ENCODE data around the gene ILK.

The ILK gene

DNA sequence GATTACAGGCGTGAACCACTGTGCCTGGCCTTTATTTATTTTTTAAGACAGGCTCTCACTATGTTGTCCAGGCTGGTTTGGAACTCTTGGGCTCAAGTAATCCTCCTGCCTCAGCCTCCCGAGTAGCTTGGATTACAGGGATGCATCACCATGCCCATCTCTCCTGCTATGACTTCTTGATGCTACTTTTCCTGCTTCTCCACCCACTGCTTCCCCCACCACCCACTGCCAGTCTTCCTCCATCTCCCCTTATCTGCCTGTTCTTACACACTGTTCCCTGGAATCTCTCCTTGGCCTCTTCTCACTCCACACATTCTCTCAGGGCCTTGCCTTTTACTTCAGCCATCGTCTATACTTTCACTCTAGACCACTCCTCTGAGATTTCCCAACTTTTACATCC, 32.9 kb downstream of the ILK start:
- no peak for DNase-seq (ENCODE audit: low read depth in 2 of 2)

- DNase-seq (ENCODE audit: low read depth in 2 of 2): no peak
Observed at GRCh38 chr11:6637871-6638270, 34.3 kb downstream of the ILK start.

GRCh38 chr11:6638429-6638828, 34.9 kb downstream of the ILK start:
- no peak for DNase-seq (ENCODE audit: low read depth in 2 of 2)

DNA sequence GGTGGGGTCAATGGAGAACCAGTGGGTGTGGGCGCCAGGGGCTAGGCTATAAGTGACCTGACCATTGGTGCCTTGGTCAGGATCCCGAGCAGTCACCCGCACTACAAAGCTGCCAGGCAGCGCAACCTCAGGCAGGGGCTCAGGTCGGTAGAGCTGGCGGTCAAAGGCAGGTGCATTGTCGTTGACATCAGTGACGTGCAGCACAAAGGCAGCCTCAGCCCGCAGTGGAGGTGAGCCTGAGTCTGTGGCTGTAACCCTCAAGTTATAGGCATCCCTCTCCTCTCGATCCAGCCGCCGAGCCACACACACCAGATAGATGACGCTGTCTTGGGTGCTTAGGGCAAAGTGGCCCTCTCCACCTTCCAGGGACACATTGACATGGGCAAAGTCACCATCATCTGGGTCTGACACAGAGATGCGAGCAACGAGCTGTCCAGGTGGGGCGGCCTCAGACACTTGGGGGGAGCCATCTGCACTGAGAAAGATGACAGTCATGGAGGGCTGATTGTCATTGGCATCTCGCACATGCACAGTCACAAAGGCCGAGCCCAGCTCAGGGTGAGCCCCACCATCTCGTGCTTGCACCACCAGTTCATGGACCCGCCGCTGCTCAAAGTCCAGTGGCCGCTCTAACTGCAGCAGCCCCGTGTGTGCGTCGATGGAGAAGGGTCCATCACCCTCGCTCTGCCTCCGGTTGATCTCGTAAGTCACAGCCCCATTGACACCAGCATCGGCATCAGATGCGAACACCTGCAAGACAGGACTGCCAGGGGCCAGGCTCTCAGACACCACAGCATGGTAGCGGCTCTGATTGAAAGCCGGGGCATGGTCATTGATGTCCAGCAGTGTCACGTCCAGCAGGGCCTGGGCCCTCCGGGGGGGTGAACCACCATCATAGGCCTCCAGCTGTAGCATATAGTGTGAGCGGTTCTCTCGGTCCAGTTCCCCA, 36.7 kb downstream of the ILK start:
- no peak for DNase-seq (ENCODE audit: low read depth in 2 of 2)

GRCh38 chr11:6640985-6641701, 37.6 kb downstream of the ILK start:
- DNase-seq (ENCODE audit: low read depth in 2 of 2): no peak

DNA sequence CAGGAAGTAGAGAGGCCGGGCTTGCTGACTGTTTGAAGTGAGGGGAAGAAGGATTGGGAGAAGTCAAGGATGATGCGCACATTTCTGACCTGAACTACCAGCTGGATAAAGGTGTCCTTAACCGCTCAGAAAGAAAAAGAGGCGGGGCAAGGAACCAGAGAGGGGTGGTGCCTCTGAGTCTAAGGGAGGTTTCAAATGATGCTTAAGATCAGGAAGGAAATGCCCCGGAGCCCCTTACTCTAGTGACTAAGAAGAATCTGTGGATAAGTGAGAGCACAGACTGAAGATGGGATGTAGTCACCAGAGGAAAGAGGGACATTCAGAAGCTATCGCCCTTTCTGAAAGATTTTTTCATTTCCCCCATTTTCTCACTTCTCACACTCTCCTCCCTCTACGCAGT, 39.4 kb downstream of the ILK start:
- no peak for DNase-seq (ENCODE audit: low read depth in 2 of 2)

DNA sequence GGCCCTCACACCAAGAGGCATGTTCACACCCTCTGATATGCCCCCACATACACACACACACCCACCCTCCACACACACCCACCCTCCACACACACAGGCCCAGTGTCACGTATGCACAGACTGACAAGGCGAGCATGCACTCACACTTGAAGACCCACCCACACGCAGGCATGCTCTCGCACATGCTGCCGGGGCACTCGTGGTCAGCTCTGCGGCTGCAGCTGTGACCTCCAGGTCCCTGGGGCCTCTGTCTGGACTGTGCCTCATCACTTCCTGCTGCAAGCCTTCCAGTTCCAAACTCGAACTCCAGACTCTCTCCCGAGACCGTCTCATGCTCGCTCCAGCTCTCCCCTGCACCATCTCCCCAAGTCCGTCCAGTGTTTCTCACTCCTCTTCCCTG, 42.5 kb downstream of the ILK start:
- DNase-seq (ENCODE audit: low read depth in 2 of 2): no peak

DNA sequence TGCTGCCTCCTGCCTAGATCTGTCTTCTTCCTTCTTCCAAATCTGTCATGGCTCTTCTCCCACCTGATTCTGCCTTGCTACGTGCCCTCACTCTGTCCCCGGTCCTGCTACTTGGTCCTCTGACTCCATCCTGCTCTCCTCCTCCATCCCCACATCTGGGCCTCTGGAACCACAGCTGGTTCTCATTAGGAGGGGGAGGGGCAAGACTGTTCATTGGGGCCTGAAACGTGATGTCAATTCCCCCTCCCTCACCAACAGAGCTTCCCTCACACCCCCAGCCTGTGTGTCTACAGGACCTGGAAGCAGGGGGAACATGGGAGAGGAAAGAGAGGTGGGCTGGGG, 43.0 kb downstream of the ILK start:
- no peak for DNase-seq (ENCODE audit: low read depth in 2 of 2)

GRCh38 chr11:6646918-6647679, 43.5 kb downstream of the ILK start:
- DNase-seq (ENCODE audit: low read depth in 2 of 2): no peak

DNA sequence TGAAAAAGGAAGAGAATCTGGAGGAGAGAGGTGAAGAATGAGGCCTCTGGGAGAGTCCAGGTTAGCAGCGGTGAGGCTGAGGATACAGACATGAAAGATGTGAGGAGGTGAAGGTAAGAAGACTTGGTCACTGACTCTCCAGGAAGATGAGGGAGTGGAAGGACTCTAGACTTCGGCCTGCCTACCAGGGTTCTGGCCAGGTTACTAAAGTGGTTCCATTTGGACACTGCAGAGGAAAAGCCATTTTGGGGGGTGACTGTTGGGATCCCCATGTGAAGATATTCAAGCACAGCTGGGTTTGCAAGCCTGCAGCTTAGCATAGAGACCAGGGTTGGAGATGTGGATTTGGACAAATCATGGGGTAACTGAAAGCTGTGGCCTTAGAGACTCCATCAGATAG, 44.3 kb downstream of the ILK start:
- DNase-seq (ENCODE audit: low read depth in 2 of 2): no peak

- DNase-seq (ENCODE audit: low read depth in 2 of 2): no peak
Observed at GRCh38 chr11:6648501-6648900, 44.9 kb downstream of the ILK start.

DNA sequence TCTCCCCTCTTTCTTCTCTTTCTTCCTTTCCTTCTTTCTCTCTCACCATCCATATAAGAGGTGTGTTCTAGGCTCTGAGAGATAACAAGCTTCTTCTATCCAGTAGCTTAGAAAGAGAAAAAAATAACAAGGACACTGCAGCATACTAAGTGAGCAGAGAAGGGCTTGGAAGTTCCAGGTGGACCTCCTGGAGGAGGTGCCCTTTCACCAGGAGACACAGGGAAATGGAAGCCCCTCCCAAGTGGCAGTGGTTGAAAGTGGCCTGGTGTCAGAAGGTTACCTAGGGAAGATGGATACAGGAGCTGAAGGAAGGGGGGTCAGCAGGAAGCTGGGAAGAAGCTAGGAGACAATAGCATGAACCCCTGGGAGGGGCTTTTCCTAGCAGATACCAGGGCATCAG, 46.5 kb downstream of the ILK start:
- no peak for DNase-seq (ENCODE audit: low read depth in 2 of 2)

DNA sequence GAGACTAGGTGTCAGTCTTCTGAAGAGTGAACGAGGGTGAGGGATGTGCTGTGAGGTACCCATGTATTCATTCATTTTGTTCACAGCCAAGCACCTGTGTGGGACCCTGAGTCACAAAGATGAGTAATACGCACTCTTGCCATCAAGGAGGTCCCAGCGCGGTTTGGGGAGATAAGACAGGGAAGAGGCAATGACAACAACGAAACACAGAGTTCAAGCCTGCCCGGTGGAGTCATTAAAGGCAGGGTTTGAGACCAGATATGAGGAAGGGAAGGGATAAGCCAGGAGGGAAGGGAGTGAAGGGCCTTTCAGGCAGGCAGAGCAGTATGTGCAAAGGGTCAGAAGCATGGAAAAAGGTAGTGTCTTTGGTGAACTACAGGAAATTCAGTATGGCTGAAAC, 47.4 kb downstream of the ILK start:
- peak in 1 of 2 donors; percentile 39 for DNase-seq (ENCODE audit: low read depth in 2 of 2)

- DNase-seq (ENCODE audit: low read depth in 2 of 2): no peak
Observed at GRCh38 chr11:6652182-6652581, 48.6 kb downstream of the ILK start.

DNA sequence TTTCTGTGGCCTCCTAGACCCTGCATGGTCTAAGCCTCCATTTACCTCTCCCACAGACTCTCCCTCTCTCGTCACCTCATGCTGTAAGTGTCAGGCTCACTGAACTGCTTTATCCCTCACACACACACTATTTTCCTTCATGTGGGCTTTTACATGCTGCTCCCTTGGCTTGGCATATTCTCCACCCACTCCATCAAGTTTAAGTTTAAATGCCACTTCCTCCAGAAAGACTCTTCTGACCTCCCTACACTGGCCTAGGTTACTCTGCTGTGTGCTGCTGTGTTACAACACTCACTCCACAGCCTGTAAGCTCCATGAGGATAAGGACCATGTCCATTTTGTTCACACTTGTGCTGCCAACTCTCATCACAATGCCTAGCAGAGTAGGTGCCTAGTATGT, 49.5 kb downstream of the ILK start:
- DNase-seq (ENCODE audit: low read depth in 2 of 2): no peak

DNA sequence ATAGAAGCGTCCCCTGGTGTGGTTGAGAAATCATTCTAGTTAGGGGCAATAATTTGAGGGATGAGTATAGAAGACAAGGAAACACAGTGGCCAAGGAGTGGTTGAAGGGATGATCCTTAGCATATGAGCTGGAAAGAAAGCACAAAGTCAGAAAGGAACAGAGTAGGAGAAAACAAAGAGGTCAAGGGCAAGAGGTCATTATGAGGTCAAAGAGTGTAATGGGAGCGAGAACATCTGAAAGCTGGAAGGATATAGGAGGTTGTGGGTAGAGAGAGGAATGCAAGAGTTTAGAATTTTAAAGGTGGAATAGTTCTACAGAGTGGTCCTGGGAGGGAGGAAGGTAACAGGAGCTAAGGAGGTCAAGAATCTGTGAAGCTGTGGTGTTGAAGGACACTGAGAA, 50.1 kb downstream of the ILK start:
- no peak for DNase-seq (ENCODE audit: low read depth in 2 of 2)

- DNase-seq (ENCODE audit: low read depth in 2 of 2): no peak
Observed at GRCh38 chr11:6654281-6655019, 50.9 kb downstream of the ILK start.

GRCh38 chr11:6655020-6655789, 51.6 kb downstream of the ILK start:
- no peak for DNase-seq (ENCODE audit: low read depth in 2 of 2)

- no peak for DNase-seq (ENCODE audit: low read depth in 2 of 2)
Observed at GRCh38 chr11:6655790-6656583, 52.4 kb downstream of the ILK start, which contains the start of gene DCHS1. DCHS1 (minus strand) TSS chr11:6655809; CDS start chr11:6641613, 14,196 bp downstream.

DNA sequence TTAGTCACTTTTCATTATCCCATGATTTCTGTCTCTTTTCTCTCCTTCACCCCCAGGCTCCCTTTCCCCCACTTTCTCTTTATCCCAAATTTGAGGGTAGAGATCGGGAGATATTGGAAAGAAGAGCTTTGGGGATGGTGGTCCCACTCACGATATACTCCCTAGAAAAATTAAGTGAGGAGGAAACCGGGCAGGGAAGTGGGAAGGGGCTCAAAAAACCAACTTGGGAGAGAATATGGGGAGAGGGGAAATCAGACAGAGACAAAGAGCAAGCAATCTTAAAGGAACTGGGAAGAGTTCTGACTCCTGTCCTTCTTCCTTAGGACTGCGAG, 53.0 kb downstream of the ILK start:
- DNase-seq (ENCODE audit: low read depth in 2 of 2): no peak

Data from stimulated activated CD8-positive, alpha-beta memory T cell treated with anti-CD3 and anti-CD28 coated beads, Interleukin-2, amount 100 ng/mL, for 48 hours (primary cell).